Activated naive CD4-positive, alpha-beta T cell treated with anti-CD3 and anti-CD28 coated beads, Interleukin-2, amount 10 ng/mL, durations not matched to agents 7 days and 5 days (primary cell): ENCODE measurements around the gene DCPS.
"Not testable (repeated sequence)": the region's sequence is repeated elsewhere in the genome, so short reads cannot be mapped to it uniquely, and the experiment has no call there.

Experiments
- CTCF ChIA-PET: fragments of 350-600 bp; sonication (Branson Sonifier 250); formaldehyde crosslinking; loops from one replicate; lab custom pipeline; 2021; ENCODE audit warnings: antibody characterized with exemption; lab: Charles Lee
- DNase-seq: peaks from one replicate; pipeline ENCODE4 v3.0.0-alpha.2; 2020
- H3K27ac Mint-ChIP-seq: one replicate; pipeline ENCODE4 v1.8.0; 2021; ENCODE audit warnings: mild to moderate bottlenecking, moderate library complexity, mixed read lengths
- H3K27me3 Mint-ChIP-seq: one replicate; pipeline ENCODE4 v1.8.0; 2021; ENCODE audit warnings: mild to moderate bottlenecking, mixed read lengths
- H3K36me3 Mint-ChIP-seq: one replicate; pipeline ENCODE4 v1.8.0; 2021; ENCODE audit warnings: mixed read lengths
- H3K4me1 Mint-ChIP-seq: one replicate; pipeline ENCODE4 v1.8.0; 2021; ENCODE audit warnings: mixed read lengths
- H3K4me3 Mint-ChIP-seq: one replicate; pipeline ENCODE4 v1.8.0; 2021; ENCODE audit warnings: mild to moderate bottlenecking, moderate library complexity, mixed read lengths
- H3K9me3 Mint-ChIP-seq: one replicate; pipeline ENCODE4 v1.8.0; 2021; ENCODE audit warnings: mixed read lengths

The DCPS gene

GRCh38 chr11:126303623-126304456, at the start of gene DCPS:
Gene DCPS, plus strand, starts transcription at chr11:126304060. Its CDS starts 21 bp downstream, at chr11:126304081.
- H3K27ac Mint-ChIP-seq, result peak within 1 kb of the TSS; percentile 94
- H3K36me3 Mint-ChIP-seq, result peaks cover 28% of the 10 kb centered on the region
- peak; percentile 89 for DNase-seq
- peaks cover 37% of the 10 kb centered on the region for H3K4me1 Mint-ChIP-seq
- H3K27me3 Mint-ChIP-seq, result no peaks in the 10 kb centered on the region
- H3K4me3 Mint-ChIP-seq, result peak within 1 kb of the TSS; percentile 76
- no peaks in the 10 kb centered on the region for H3K9me3 Mint-ChIP-seq
- CTCF ChIA-PET, result interaction anchor here (0.6 kb wide), 1 partner anchor 36 kb away, joined by 3 read pairs; no protein-coding TSS in a partner anchor

GRCh38 chr11:126254819-126255218, 49.0 kb upstream of the DCPS start:
- CTCF ChIA-PET, result no interaction called here
- Mint-ChIP-seq H3K27ac (no peak overlapping the region), H3K27me3 (no peaks in the 10 kb centered on the region), H3K4me1 (no peaks in the 10 kb centered on the region), H3K9me3 (no peaks in the 10 kb centered on the region), H3K4me3 (no peak overlapping the region), H3K36me3 (peaks cover 19% of the 10 kb centered on the region)
- no peak for DNase-seq

GRCh38 chr11:126255507-126255906, 48.4 kb upstream of the DCPS start:
- CTCF ChIA-PET, H3K27me3 Mint-ChIP-seq, H3K27ac Mint-ChIP-seq, H3K9me3 Mint-ChIP-seq, H3K4me1 Mint-ChIP-seq, DNase-seq, H3K4me3 Mint-ChIP-seq: not testable (repeated sequence)
- H3K36me3 Mint-ChIP-seq, result peaks cover 21% of the 10 kb centered on the region

GRCh38 chr11:126256216-126256615, 47.6 kb upstream of the DCPS start:
- H3K4me1 Mint-ChIP-seq, result no peaks in the 10 kb centered on the region
- DNase-seq, result no peak
- no peak overlapping the region for H3K4me3 Mint-ChIP-seq
- H3K27ac Mint-ChIP-seq, result no peak overlapping the region
- H3K36me3 Mint-ChIP-seq, result peaks cover 21% of the 10 kb centered on the region
- CTCF ChIA-PET, result no interaction called here
- no peaks in the 10 kb centered on the region for H3K9me3 Mint-ChIP-seq
- no peaks in the 10 kb centered on the region for H3K27me3 Mint-ChIP-seq

GRCh38 chr11:126257144-126257543, 46.7 kb upstream of the DCPS start:
- Mint-ChIP-seq H3K4me3 (no peak overlapping the region), H3K27me3 (no peaks in the 10 kb centered on the region), H3K27ac (no peak overlapping the region), H3K36me3 (peaks cover 20% of the 10 kb centered on the region), H3K9me3 (no peaks in the 10 kb centered on the region), H3K4me1 (no peaks in the 10 kb centered on the region)
- CTCF ChIA-PET, result no interaction called here
- DNase-seq, result no peak

- no peaks in the 10 kb centered on the region for H3K27me3 Mint-ChIP-seq
- H3K4me3 Mint-ChIP-seq, result no peak overlapping the region
- CTCF ChIA-PET, result no interaction called here
- no peak for DNase-seq
- H3K27ac Mint-ChIP-seq, result no peak overlapping the region
- peaks cover 20% of the 10 kb centered on the region for H3K36me3 Mint-ChIP-seq
- H3K4me1 Mint-ChIP-seq, result no peaks in the 10 kb centered on the region
- H3K9me3 Mint-ChIP-seq, result no peaks in the 10 kb centered on the region
These were observed 46.1 kb upstream of the DCPS start for GRCh38 chr11:126257764-126258163.

GRCh38 chr11:126262216-126262615, 41.6 kb upstream of the DCPS start:
- no peak for DNase-seq
- Mint-ChIP-seq H3K4me1 (peaks cover 11% of the 10 kb centered on the region), H3K27ac (no peak overlapping the region), H3K27me3 (no peaks in the 10 kb centered on the region), H3K9me3 (no peaks in the 10 kb centered on the region), H3K36me3 (peaks cover 48% of the 10 kb centered on the region), H3K4me3 (no peak overlapping the region)
- CTCF ChIA-PET, result interaction anchor here (1.0 kb wide), 1 partner anchor 48 kb away, joined by 3 read pairs; no protein-coding TSS in a partner anchor

GRCh38 chr11:126263489-126263888, 40.4 kb upstream of the DCPS start:
- Mint-ChIP-seq H3K4me3 (no peak overlapping the region), H3K27me3 (no peaks in the 10 kb centered on the region), H3K36me3 (peaks cover 57% of the 10 kb centered on the region), H3K27ac (no peak overlapping the region), H3K4me1 (peaks cover 20% of the 10 kb centered on the region), H3K9me3 (no peaks in the 10 kb centered on the region)
- DNase-seq, result no peak
- CTCF ChIA-PET, result no interaction called here

- CTCF ChIA-PET, result no interaction called here
- DNase-seq, result no peak
- Mint-ChIP-seq H3K36me3 (peaks cover 57% of the 10 kb centered on the region), H3K27ac (no peak overlapping the region), H3K9me3 (no peaks in the 10 kb centered on the region), H3K4me1 (peaks cover 38% of the 10 kb centered on the region), H3K4me3 (no peak overlapping the region), H3K27me3 (no peaks in the 10 kb centered on the region)
These were observed 38.0 kb upstream of the DCPS start for GRCh38 chr11:126265811-126266210.

- peaks cover 65% of the 10 kb centered on the region for H3K36me3 Mint-ChIP-seq
- CTCF ChIA-PET, result interaction anchor here (0.9 kb wide), 1 partner anchor 54 kb away, joined by 3 read pairs; no protein-coding TSS in a partner anchor
These were observed 36.2 kb upstream of the DCPS start for GRCh38 chr11:126267650-126268049.

GRCh38 chr11:126268361-126268707, 35.5 kb upstream of the DCPS start:
- H3K9me3 Mint-ChIP-seq, result no peaks in the 10 kb centered on the region
- no peaks in the 10 kb centered on the region for H3K27me3 Mint-ChIP-seq
- no peak for DNase-seq
- peak overlapping the region; percentile 98 for H3K27ac Mint-ChIP-seq
- CTCF ChIA-PET, result interaction anchor here (0.9 kb wide), 1 partner anchor 53 kb away, joined by 3 read pairs; no protein-coding TSS in a partner anchor
- H3K4me1 Mint-ChIP-seq, result peaks cover 45% of the 10 kb centered on the region
- peaks cover 64% of the 10 kb centered on the region for H3K36me3 Mint-ChIP-seq
- H3K4me3 Mint-ChIP-seq, result peak overlapping the region; percentile 98

More at GRCh38 chr11:126267650-126268049, 36.2 kb upstream of the DCPS start:
- Mint-ChIP-seq H3K27ac (peak overlapping the region; percentile 98), H3K4me3 (peak overlapping the region; percentile 98), H3K4me1 (peaks cover 45% of the 10 kb centered on the region), H3K9me3 (no peaks in the 10 kb centered on the region), H3K27me3 (no peaks in the 10 kb centered on the region)
- DNase-seq, result no peak

GRCh38 chr11:126268708-126269579, 34.9 kb upstream of the DCPS start, which contains the start of the genes FOXRED1 and SRPRA:
Gene FOXRED1, plus strand, starts transcription at chr11:126269154. Its CDS starts 53 bp downstream, at chr11:126269207.
Gene SRPRA, minus strand, starts transcription at chr11:126268895. Its CDS starts 91 bp downstream, at chr11:126268804.
- peaks cover 45% of the 10 kb centered on the region for H3K4me1 Mint-ChIP-seq
- CTCF ChIA-PET, result no interaction called here
- DNase-seq, result peak; percentile 100
- H3K4me3 Mint-ChIP-seq, result peak within 1 kb of the TSS; percentile 98
- H3K9me3 Mint-ChIP-seq, result no peaks in the 10 kb centered on the region
- no peaks in the 10 kb centered on the region for H3K27me3 Mint-ChIP-seq
- H3K27ac Mint-ChIP-seq, result peak within 1 kb of the TSS; percentile 98
- peaks cover 63% of the 10 kb centered on the region for H3K36me3 Mint-ChIP-seq

- Mint-ChIP-seq H3K9me3 (no peaks in the 10 kb centered on the region), H3K27me3 (no peaks in the 10 kb centered on the region), H3K4me3 (no peak overlapping the region), H3K36me3 (peaks cover 53% of the 10 kb centered on the region), H3K4me1 (peaks cover 30% of the 10 kb centered on the region), H3K27ac (no peak overlapping the region)
- CTCF ChIA-PET, result no interaction called here
- DNase-seq, result no peak
These were observed 26.5 kb upstream of the DCPS start for GRCh38 chr11:126277322-126277721.

GRCh38 chr11:126277780-126278179, 26.1 kb upstream of the DCPS start:
- H3K4me1 Mint-ChIP-seq, result peaks cover 33% of the 10 kb centered on the region
- CTCF ChIA-PET, result no interaction called here
- H3K36me3 Mint-ChIP-seq, result peaks cover 48% of the 10 kb centered on the region
- H3K27me3 Mint-ChIP-seq, result no peaks in the 10 kb centered on the region
- no peaks in the 10 kb centered on the region for H3K9me3 Mint-ChIP-seq
- H3K27ac Mint-ChIP-seq, result peak overlapping the region; percentile 58
- no peak for DNase-seq
- H3K4me3 Mint-ChIP-seq, result no peak overlapping the region
